Measurements from ENCODE around the gene NCKAP1.
"Not testable (repeated sequence)": the region's sequence is repeated elsewhere in the genome, so short reads cannot be mapped to it uniquely, and the experiment has no call there.

The NCKAP1 gene

GRCh38 chr2:182910965-182911364 is 127.3 kb downstream of the NCKAP1 start:
- no peak for DNase-seq

GRCh38 chr2:182907081-182907830 is 131.0 kb downstream of the NCKAP1 start:
- DNase-seq, result no peak

- DNase-seq, result no peak
Measured at GRCh38 chr2:182906454-182906853, 131.8 kb downstream of the NCKAP1 start.

- no peak for DNase-seq
Measured at GRCh38 chr2:182904844-182905243, 133.4 kb downstream of the NCKAP1 start.

GRCh38 chr2:182903566-182903965 is 134.7 kb downstream of the NCKAP1 start:
- no peak for DNase-seq

GRCh38 chr2:182901748-182902147 is 136.5 kb downstream of the NCKAP1 start:
- DNase-seq, result no peak

GRCh38 chr2:182898718-182899117 is 139.5 kb downstream of the NCKAP1 start:
- no peak for DNase-seq

- no peak for DNase-seq
Measured at GRCh38 chr2:182897137-182897536, 141.1 kb downstream of the NCKAP1 start.

GRCh38 chr2:182895798-182896197 is 142.5 kb downstream of the NCKAP1 start:
- no peak for DNase-seq

- no peak for DNase-seq
Measured at GRCh38 chr2:182895169-182895568, 143.1 kb downstream of the NCKAP1 start.

GRCh38 chr2:182894174-182894573 is 144.1 kb downstream of the NCKAP1 start:
- no peak for DNase-seq

GRCh38 chr2:182893666-182894065 is 144.6 kb downstream of the NCKAP1 start:
- DNase-seq, result no peak

- not testable (repeated sequence) for DNase-seq
Measured at GRCh38 chr2:182893035-182893434, 145.2 kb downstream of the NCKAP1 start.

GRCh38 chr2:182891611-182892010 is 146.6 kb downstream of the NCKAP1 start:
- no peak for DNase-seq

GRCh38 chr2:182890773-182891378 is 147.4 kb downstream of the NCKAP1 start:
- no peak for DNase-seq

- no peak for DNase-seq
Measured at GRCh38 chr2:182890305-182890704, 148.0 kb downstream of the NCKAP1 start.

- DNase-seq, result no peak
Measured at GRCh38 chr2:182887753-182888415, 150.4 kb downstream of the NCKAP1 start.

- no peak for DNase-seq
Measured at GRCh38 chr2:182887093-182887492, 151.2 kb downstream of the NCKAP1 start.

GRCh38 chr2:182885771-182886170 is 152.5 kb downstream of the NCKAP1 start:
- DNase-seq, result no peak

- no peak for DNase-seq
Measured at GRCh38 chr2:182883451-182883850, 154.8 kb downstream of the NCKAP1 start.

GRCh38 chr2:182880100-182880499 is 158.2 kb downstream of the NCKAP1 start:
- not testable (repeated sequence) for DNase-seq

- DNase-seq, result not testable (repeated sequence)
Measured at GRCh38 chr2:182876653-182877052, 161.6 kb downstream of the NCKAP1 start.

GRCh38 chr2:182870227-182870626 is 168.0 kb downstream of the NCKAP1 start:
- no peak for DNase-seq

Data from activated CD4-positive, CD25-positive, alpha-beta regulatory T cell treated with anti-CD3 and anti-CD28 coated beads, Interleukin-2, amount 50 U/mL, for 72 hours (primary cell).